Stimulated activated CD4-positive, alpha-beta T cell treated with anti-CD3 and anti-CD28 coated beads, Interleukin-1b, Interleukin-23, amount 100 ng/mL, for 24 hours (primary cell): ENCODE results near the gene CEBPE.

Experiments used
- DNase-seq, 4 experiments: peaks; one replicate each; pipeline ENCODE4 v3.0.0-alpha.2; 2020; ENCODE audit warnings: low read depth in 4 of 4, low spot score in 1 of 4

Gene CEBPE

GRCh38 chr14:23118506-23119362, at the start of gene CEBPE:
Gene CEBPE, minus strand, starts transcription at chr14:23119255. Its CDS starts 164 bp downstream, at chr14:23119091.
- DNase-seq, result no peak

DNA sequence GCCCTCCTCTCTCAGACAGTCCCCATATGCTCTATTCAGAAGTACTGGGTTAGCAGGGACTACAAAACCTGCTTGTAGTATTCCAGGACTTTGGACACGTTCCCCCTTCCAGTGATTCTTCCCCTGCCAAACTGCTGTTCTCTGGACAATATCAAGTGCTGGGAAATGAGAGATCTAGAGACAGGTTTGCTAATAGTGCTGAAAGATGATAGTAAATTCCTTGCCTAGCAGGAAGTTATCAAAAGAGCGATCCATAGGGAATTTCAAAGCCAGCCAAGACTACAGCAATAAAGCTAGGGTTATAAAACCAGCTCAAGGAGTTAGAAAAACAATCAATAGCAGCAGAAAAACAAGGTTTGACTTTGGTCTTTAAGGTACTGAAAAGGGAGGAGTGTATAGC, 49.2 kb upstream of the CEBPE start:
- DNase-seq, result no peak

DNA sequence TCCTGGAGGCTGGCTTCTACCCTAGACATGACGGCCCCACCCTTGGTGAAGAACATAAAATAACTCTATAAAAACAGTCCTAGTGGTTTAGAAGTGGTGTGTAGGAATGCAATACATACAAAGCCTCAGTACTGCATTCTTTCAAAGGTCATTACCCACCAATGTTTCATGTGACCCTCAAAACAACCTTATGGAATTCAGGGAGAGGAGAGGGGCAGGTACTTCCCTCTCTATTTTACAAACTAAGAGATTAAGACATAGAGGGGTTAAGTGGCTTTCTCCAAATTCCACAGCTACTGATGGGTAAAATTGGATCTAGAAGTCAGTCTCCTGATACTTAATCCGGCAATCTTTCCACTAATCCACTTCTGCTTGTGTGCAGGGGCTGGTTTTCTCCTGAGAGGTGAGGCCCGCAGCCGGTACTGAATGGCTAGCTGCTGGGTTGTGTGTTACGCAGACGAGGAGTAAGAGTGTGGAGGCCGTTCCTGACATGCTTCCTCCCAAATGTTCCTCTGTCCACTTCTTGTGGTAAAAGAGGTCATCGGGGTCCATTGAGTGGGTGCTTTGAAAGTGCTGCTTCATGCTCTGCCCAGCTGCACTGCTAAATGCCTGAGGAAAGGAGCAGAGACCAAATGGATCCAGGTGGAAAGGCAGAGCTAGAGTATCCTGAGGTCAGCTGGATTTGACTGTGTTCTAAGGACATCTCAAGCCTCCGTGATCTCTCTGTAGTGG, 48.2 kb upstream of the CEBPE start:
- no peak for DNase-seq

DNA sequence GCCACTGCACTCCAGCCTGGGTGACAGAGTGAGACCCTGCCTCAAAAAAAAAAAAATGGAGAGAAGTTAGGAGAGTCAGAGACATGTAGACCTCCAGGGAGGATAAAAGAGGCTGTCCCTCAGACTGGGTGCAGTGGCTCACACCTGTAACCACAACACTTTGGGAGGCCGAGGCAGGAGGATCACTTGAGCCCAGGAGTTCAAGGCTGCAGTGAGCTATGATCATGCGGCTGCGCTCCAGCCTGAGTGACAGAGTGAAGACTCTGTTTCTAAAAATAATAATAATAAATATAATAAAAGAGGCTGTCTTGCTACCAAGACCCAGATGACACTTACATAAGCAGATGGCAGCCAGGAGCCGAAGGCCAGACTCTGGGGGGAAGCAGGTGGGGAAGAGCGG, 45.9 kb upstream of the CEBPE start:
- no peak for DNase-seq

- no peak for DNase-seq
Measured at GRCh38 chr14:23164250-23164649, 45.2 kb upstream of the CEBPE start.

- no peak for DNase-seq
Measured at GRCh38 chr14:23163830-23164229, 44.8 kb upstream of the CEBPE start.

DNA sequence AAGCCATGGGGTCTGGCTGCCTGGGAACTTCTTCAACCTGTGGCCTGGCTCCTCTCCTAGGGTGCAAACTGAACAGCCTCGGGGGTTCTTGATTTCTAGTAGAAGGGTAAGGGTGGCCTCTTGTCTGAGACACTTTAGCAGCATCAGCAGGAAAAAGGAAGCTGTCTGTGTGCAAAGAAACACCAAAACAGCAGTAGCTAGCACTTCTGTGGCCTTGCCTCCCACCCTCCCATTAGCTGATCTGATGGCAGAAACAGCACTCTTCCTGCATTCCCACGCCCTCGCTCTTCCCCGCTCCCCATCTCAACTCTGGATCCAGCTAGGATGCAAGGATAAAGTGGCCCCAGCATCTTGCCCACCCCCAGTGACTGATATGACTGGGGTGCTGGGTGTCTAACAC, 43.7 kb upstream of the CEBPE start:
- DNase-seq, result no peak

DNA sequence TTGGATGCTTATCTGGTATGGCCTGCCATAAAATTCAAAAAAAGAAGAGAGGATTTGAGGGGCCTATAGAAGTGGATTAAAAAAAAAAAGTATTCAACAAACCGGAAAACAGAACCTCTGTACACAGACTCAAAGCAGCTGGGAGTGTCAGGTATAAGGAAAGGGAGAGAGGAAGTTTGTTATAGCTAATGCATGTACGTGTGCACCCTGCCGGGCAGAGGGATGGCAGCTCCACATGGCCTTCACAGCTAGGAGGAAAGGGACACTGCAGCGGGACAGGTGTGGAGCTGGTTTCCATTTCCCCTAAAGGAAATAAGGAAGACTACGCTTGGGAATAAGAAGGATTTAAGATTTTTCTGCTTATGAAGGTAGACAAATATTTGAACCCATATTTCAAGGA, 43.0 kb upstream of the CEBPE start:
- DNase-seq, result no peak

DNA sequence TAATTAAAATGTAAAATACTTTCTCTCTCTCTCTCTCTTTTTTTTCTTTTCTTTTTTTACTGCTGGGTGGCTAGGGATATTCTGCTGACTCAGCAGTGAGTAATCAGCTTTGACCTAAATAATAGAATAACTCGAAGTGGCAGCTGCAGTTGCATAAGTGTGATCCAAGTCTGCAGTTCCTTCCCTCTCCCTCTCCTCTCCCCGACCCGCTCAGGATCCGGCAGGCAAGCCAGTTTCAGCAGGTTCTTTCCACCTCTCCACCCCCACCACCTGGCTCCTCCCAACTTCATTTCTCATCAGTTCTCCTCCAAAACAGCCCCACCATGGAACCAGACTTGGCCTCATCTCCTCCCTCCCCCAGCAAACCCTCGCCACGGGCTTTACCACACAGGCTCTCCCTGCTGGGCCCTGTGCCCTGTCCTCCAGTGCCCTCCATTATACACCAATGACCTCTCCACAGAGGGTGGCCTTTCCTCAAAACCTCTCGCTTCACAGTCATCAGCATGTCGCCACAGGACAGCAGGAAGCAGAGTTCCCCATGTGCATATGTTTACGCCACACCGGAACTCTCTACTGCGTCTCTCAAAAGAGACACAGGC, 42.0 kb upstream of the CEBPE start:
- no peak for DNase-seq

DNA sequence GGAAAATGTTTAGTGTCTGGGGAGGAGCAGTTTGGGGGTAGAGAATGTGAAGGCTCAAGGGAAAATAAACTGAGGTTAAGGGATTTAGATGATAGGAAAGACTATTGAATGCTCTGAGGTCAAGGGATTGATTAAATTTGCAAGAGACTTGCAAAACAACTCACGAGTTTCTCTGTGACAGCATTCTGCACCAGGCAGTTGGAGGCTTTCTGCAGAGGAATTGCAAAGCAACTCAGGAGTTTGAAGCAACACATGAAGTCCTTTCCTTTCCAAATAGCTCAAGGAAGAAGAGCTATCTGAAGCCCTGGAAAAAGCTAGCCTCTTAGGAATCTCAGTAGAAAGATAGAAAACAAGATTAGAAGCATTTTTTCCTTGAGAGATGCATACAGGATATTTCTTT, 40.5 kb upstream of the CEBPE start:
- DNase-seq, result no peak

DNA sequence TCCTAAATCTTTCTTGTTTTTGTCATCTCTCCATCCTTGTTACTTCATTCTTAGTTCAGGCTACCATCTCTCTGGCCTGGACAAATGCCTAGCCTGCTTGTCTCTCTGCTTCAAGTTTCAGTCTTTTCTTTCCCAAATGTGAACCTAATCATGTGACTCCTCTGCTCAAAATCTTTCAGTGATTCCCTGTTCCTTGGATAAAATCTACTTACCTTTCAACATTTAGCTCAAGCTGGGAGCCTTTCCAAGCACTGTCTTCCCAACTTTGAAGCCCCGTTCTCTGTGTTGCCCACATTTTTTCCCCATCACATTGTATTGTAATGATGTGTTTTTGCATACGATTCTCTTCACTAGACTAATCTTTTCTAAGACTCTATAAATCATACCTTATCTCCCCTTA, 39.7 kb upstream of the CEBPE start:
- no peak for DNase-seq

DNA sequence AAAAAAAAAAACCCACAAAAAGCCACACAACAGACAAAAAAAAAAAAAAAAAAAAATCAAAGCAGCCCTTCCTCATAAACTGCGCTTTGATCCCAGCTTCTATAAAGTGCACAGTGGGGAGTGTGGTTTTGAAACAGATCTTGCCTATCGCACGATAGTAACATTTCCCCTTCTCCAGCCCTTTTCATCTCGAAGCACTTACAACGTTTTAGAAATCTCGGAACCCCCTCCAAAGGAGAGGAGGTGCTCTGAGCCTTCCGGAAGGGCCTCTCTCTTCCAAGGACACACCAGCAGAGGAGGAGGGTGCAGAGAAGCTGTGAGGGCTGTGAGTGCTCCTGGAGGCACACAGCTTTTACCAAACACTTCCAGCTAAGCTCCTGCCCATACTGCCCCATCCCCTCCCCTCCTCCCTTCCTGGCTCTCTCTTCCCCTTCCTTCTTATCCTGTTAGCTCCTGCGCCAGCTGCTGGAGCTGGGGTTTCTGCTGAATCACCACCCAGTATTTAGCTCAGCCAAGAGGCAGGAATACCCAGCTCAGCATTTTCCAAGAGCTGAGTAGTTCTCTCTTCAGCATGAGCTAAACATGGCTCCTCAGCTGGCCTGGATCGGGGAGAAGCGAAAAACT, 36.0 kb upstream of the CEBPE start:
- no peak for DNase-seq

DNA sequence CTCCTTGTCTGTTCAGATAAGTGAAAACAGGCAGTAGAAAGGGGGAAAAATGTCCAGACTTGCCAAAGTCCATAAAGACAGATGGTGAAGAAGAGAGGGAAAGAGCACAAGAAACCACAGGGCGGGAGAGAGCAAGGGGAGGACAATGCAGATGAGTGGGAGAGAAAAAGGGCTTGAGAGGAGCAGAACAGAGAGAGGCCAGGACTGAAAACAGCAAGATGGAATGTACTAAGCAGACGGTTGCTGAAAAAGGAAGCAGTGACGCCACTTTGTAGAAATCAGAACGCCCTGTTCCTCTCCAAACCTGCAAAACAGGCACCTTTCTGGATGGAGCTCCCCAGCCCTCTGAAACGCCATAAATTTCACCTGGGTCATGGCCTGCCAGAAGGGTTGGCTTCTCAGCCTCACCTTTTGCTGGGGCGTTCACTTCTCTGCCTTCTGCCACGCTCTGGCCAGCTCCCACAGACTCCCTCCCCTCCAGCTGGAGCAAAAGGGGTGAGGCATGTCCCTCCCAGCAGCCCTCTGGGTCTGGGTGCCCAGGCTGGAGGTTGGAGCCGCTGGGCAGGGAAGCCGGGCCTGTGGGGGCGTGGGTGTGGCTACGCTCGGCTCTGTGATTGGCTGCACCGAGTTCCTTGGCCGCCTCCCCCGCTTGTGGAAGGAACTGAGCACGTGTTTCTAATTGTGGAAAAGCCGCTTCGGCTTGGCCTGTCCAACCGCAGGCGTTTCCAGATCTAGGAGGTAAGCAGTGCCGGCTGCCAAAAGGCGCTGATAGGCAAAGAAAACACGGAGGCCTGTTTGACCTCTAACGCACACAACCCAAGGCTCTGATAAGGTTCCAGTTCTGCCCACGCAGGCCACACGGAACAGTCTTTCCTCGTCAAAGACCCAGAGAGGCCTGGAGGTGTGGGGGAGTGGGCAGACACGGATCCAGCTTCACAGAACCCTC, 35.1 kb upstream of the CEBPE start:
- DNase-seq, result no peak

- DNase-seq, result no peak
Measured at GRCh38 chr14:23151342-23151741, 32.3 kb upstream of the CEBPE start.

DNA sequence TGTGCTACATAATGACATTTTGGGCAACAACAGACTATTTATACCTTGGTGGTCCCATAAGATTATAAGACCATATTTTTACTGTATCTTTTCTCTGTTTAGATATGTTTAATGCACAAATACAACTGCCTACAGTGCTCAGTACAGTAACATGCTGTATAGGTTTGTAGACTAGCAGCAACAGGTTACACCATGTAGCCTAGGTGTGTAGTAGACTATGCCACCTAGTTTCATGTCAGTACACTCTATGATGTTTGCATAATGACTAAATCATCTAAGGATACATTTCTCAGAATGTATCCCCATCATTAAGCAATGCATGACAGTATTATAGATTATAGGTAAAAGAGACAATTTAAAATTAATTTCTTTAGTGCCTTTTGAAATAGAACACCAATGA, 30.7 kb upstream of the CEBPE start:
- DNase-seq, result no peak

GRCh38 chr14:23148591-23149249, 29.7 kb upstream of the CEBPE start:
- no peak for DNase-seq

DNA sequence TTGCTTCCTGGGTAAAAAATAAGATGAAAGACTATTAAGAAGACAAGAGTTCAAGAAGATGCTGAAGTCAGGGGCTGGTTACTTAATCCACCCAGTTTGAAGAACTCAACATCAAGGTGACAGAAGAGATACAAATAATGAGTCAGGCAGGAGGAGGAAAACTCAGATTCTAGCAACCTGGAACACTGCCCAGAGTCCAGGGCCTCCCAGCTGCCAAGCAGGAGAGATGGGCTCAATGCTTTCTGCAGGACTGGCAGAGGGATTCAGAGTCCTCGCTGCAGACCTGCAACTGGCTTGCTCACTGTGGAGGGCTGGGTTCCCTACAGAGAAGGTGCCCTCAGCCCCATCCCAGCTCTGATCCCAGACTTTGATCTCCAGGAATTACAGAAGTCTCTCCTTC, 28.6 kb upstream of the CEBPE start:
- no peak for DNase-seq

- DNase-seq, result no peak
Measured at GRCh38 chr14:23146980-23147379, 27.9 kb upstream of the CEBPE start.

- DNase-seq, result no peak
Measured at GRCh38 chr14:23146351-23146910, 27.4 kb upstream of the CEBPE start.
